Astrocyte (in vitro differentiated cells and primary cell): ENCODE results near the gene FBXW12.

Experiments used
- EZH2 ChIP-seq: IDR thresholded peaks from 2 replicates; pipeline ENCODE4 v1.6.1; 2012; ENCODE audit warnings: mild to moderate bottlenecking, low read length, inconsistent platforms; ENCODE audit not compliant: insufficient read depth
- TF ChIP-seq, protein P1 (sequence below): IDR thresholded peaks from 2 replicates; pipeline ENCODE4 v1.5.1; 2011; ENCODE audit warnings: low read depth, mild to moderate bottlenecking, inconsistent platforms, low read length, moderate library complexity; ENCODE audit not compliant: insufficient read depth

DNA sequence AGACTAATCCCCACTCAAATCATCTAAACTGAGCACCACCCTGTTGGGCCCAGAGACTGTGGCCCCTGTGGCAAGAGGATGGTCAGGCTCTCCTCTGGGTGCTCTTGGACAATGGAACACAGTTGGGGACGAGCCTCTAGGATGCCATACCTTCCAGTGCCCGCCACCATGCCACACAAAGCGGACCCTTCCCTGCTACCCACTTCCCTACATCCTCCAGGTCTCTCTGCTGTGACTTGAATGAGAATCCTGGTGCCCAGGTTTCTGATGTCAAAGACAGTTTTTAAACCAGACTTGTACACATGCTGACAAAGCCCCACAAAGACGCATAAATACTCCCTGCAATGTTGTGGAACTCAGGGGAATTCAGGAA is 63.2 kb downstream of the FBXW12 start:
- TF ChIP-seq, protein P1, sequence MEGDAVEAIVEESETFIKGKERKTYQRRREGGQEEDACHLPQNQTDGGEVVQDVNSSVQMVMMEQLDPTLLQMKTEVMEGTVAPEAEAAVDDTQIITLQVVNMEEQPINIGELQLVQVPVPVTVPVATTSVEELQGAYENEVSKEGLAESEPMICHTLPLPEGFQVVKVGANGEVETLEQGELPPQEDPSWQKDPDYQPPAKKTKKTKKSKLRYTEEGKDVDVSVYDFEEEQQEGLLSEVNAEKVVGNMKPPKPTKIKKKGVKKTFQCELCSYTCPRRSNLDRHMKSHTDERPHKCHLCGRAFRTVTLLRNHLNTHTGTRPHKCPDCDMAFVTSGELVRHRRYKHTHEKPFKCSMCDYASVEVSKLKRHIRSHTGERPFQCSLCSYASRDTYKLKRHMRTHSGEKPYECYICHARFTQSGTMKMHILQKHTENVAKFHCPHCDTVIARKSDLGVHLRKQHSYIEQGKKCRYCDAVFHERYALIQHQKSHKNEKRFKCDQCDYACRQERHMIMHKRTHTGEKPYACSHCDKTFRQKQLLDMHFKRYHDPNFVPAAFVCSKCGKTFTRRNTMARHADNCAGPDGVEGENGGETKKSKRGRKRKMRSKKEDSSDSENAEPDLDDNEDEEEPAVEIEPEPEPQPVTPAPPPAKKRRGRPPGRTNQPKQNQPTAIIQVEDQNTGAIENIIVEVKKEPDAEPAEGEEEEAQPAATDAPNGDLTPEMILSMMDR = no peak
- TF ChIP-seq EZH2 = no peak
